Erythroblast (primary cell): ENCODE measurements around the gene PRTG.

Experiments
- GATA1 ChIP-seq: IDR thresholded peaks from 2 replicates; pipeline ENCODE4 v1.6.1; 2011; ENCODE audit warnings: low read depth, mild to moderate bottlenecking, control low read depth, low read length, moderate library complexity
- POLR2A ChIP-seq: IDR thresholded peaks from 2 replicates; pipeline ENCODE4 v1.6.1; 2011; ENCODE audit warnings: mild to moderate bottlenecking, low read length

GRCh38 chr15:55637086-55637485 is 105.9 kb downstream of the PRTG start:
- TF ChIP-seq POLR2A (no peak), GATA1 (no peak)
